ENCODE measurements around the gene CACNA2D2. TPM values are rescaled to one million over a fixed set of nuclear protein-coding genes. Genes with fewer than 3 reads are reported as not detected.

CACNA2D2 gene
- total and polyA plus RNA-seq, 4 donors = 0.10 to 0.19 (median 0.15) TPM

DNA sequence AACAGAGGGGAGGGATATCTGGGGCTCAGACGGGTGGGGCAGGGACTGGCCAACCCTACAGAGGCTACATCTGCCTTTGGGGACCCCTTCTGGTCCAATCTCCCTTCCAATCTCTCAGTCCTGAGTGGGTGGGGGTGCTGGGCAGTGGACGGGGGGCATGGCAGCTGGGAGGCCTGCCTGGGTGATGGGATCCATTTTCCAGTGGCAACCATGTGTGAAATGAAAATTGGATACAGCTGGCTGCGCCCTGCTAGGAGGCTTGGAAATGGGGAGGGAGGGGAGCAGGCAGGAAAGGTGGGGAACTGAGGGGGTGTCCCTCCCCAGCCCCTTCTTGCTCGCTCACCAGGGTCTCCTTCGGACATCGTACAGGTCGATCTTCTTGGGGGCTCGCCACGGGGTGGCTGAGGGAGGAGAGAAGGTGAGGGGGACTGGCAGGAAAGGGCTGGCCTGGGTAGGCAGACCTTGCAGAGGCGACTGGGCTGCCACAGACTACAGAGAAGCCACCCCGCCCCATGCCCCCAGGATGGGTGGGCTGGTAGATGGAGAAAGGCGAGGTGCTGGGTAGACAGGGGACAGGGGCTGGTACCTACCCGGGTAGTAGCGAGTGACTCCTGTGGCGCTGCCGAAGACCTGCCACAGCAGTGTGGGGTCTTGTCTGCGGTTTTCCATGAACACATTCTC is 122.9 kb downstream of the CACNA2D2 start:
- Histone ChIP-seq H3K4me1 (ENCODE audit: control insufficient read depth in 4 of 4, insufficient read depth in 4 of 4, low read length in 3 of 4) (no peaks in the 10 kb centered on the region), H3K9me3 (ENCODE audit: control insufficient read depth in 4 of 4, low read length in 3 of 4) (no peaks in the 10 kb centered on the region), H3K27me3 (ENCODE audit: control insufficient read depth in 4 of 4, insufficient read depth in 4 of 4, low read length in 3 of 4) (no peaks in the 10 kb centered on the region), H3K27ac (ENCODE audit: low read depth in 1 of 2, low read length in 2 of 2) (no peak overlapping the region), H3K9ac (ENCODE audit: low read depth in 1 of 2, low read length in 2 of 2) (no peak overlapping the region), H3K4me3 (ENCODE audit: low read depth in 1 of 3, low read length in 3 of 3) (no peak overlapping the region), H3K36me3 (ENCODE audit: control insufficient read depth in 4 of 4, insufficient read depth in 3 of 4, low read depth in 1 of 4, low read length in 3 of 4) (no peaks in the 10 kb centered on the region)
- TF ChIP-seq, protein P1, sequence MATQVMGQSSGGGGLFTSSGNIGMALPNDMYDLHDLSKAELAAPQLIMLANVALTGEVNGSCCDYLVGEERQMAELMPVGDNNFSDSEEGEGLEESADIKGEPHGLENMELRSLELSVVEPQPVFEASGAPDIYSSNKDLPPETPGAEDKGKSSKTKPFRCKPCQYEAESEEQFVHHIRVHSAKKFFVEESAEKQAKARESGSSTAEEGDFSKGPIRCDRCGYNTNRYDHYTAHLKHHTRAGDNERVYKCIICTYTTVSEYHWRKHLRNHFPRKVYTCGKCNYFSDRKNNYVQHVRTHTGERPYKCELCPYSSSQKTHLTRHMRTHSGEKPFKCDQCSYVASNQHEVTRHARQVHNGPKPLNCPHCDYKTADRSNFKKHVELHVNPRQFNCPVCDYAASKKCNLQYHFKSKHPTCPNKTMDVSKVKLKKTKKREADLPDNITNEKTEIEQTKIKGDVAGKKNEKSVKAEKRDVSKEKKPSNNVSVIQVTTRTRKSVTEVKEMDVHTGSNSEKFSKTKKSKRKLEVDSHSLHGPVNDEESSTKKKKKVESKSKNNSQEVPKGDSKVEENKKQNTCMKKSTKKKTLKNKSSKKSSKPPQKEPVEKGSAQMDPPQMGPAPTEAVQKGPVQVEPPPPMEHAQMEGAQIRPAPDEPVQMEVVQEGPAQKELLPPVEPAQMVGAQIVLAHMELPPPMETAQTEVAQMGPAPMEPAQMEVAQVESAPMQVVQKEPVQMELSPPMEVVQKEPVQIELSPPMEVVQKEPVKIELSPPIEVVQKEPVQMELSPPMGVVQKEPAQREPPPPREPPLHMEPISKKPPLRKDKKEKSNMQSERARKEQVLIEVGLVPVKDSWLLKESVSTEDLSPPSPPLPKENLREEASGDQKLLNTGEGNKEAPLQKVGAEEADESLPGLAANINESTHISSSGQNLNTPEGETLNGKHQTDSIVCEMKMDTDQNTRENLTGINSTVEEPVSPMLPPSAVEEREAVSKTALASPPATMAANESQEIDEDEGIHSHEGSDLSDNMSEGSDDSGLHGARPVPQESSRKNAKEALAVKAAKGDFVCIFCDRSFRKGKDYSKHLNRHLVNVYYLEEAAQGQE (IDR thresholded peaks at IDR 0.05) = no peak
- TF ChIP-seq TAF1 (conservative IDR thresholded peaks at IDR 0.05) = no peak
- TF ChIP-seq YY1 (IDR thresholded peaks at IDR 0.05) = no peak
- TF ChIP-seq FOXA1 (IDR thresholded peaks at IDR 0.05) = no peak
- no peak for TF ChIP-seq JUND (IDR thresholded peaks at IDR 0.05)
- TF ChIP-seq SP1 (IDR thresholded peaks at IDR 0.05) = no peak
- TF ChIP-seq RXRA (IDR thresholded peaks at IDR 0.05) = no peak
- TF ChIP-seq NR2F2 (IDR thresholded peaks at IDR 0.05) = no peak
- TF ChIP-seq, protein P2, sequence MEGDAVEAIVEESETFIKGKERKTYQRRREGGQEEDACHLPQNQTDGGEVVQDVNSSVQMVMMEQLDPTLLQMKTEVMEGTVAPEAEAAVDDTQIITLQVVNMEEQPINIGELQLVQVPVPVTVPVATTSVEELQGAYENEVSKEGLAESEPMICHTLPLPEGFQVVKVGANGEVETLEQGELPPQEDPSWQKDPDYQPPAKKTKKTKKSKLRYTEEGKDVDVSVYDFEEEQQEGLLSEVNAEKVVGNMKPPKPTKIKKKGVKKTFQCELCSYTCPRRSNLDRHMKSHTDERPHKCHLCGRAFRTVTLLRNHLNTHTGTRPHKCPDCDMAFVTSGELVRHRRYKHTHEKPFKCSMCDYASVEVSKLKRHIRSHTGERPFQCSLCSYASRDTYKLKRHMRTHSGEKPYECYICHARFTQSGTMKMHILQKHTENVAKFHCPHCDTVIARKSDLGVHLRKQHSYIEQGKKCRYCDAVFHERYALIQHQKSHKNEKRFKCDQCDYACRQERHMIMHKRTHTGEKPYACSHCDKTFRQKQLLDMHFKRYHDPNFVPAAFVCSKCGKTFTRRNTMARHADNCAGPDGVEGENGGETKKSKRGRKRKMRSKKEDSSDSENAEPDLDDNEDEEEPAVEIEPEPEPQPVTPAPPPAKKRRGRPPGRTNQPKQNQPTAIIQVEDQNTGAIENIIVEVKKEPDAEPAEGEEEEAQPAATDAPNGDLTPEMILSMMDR (IDR thresholded peaks at IDR 0.05; ENCODE audit: low read depth, low read length, missing input control) = no peak
- TF ChIP-seq FOXA2 (IDR thresholded peaks at IDR 0.05) = no peak
- TF ChIP-seq HNF4A (conservative IDR thresholded peaks at IDR 0.05) = no peak
- TF ChIP-seq, protein P3, sequence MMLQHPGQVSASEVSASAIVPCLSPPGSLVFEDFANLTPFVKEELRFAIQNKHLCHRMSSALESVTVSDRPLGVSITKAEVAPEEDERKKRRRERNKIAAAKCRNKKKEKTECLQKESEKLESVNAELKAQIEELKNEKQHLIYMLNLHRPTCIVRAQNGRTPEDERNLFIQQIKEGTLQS (IDR thresholded peaks at IDR 0.05) = no peak
- no peak for TF ChIP-seq RAD21 (IDR thresholded peaks at IDR 0.05)
- TF ChIP-seq GABPA (IDR thresholded peaks at IDR 0.05 in 1 of 2, conservative IDR thresholded peaks at IDR 0.05 in 1 of 2) = no peak
- TF ChIP-seq, protein P4, sequence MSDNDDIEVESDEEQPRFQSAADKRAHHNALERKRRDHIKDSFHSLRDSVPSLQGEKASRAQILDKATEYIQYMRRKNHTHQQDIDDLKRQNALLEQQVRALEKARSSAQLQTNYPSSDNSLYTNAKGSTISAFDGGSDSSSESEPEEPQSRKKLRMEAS (IDR thresholded peaks at IDR 0.05) = no peak
- no peak for DNase-seq (ENCODE audit: low spot score)
- WGBS = 91% methylated on average over 17 of the region's 17 CpGs

DNA sequence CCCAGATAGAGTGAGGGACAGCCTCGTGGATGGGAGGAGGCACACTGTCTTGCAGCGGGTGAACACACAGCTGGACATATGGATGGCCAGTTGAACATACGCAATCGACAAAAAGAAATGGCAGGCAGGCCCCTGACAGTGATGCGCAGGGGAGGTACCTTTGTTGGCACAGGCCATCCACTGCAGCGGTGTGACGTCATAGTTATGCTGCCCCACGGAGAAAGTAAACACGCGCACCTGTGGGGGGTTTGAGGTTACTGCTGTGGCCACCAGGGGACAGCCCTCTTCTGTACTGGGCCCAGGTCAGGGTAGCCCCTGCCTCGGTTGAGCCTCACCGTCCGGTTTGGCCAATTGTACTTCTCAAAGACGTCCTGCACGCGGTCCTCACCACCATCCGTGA is 124.7 kb downstream of the CACNA2D2 start:
- Histone ChIP-seq H3K9ac (ENCODE audit: low read depth in 1 of 2, low read length in 2 of 2) (no peak overlapping the region), H3K4me3 (ENCODE audit: low read depth in 1 of 3, low read length in 3 of 3) (no peak overlapping the region), H3K4me1 (ENCODE audit: control insufficient read depth in 4 of 4, insufficient read depth in 4 of 4, low read length in 3 of 4) (no peaks in the 10 kb centered on the region), H3K27me3 (ENCODE audit: control insufficient read depth in 4 of 4, insufficient read depth in 4 of 4, low read length in 3 of 4) (no peaks in the 10 kb centered on the region), H3K27ac (ENCODE audit: low read depth in 1 of 2, low read length in 2 of 2) (no peak overlapping the region), H3K36me3 (ENCODE audit: control insufficient read depth in 4 of 4, insufficient read depth in 3 of 4, low read depth in 1 of 4, low read length in 3 of 4) (no peaks in the 10 kb centered on the region), H3K9me3 (ENCODE audit: control insufficient read depth in 4 of 4, low read length in 3 of 4) (no peaks in the 10 kb centered on the region)
- no peak for DNase-seq (ENCODE audit: low spot score)
- 89% methylated on average over 17 of the region's 17 CpGs for WGBS
- TF ChIP-seq NR2F2 (IDR thresholded peaks at IDR 0.05) (no peak), GABPA (IDR thresholded peaks at IDR 0.05 in 1 of 2, conservative IDR thresholded peaks at IDR 0.05 in 1 of 2) (no peak), JUND (IDR thresholded peaks at IDR 0.05) (no peak)
- TF ChIP-seq, protein P4 (IDR thresholded peaks at IDR 0.05) = no peak

All from liver (tissue), 9 donors.